ENCODE measurements around the gene CPE.

CPE gene

DNA sequence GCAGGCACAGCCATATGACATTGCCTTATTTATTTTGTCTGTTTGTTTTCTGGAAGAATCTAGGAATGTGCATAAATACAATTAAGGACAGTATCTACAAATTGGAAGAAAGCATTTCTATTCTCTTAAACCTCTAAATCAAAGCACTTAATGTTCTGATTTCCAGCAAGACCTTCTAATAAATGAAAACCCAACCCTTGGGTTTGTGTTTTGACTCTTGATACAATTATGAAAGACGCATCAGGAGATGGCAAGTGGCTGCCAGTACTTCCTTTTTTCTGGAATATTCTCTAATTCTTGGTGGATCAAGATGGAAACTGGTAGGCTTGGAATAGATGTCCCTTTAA lies 437 bp upstream of the CPE start:
- TF ChIP-seq CSDC2 (CRISPR knock-in tag; IDR thresholded peaks at IDR 0.05): no peak
- TF ChIP-seq ARNTL (CRISPR knock-in tag; IDR thresholded peaks at IDR 0.05; ENCODE audit: borderline replicate concordance, low read depth): no peak
- TF ChIP-seq, protein P1, sequence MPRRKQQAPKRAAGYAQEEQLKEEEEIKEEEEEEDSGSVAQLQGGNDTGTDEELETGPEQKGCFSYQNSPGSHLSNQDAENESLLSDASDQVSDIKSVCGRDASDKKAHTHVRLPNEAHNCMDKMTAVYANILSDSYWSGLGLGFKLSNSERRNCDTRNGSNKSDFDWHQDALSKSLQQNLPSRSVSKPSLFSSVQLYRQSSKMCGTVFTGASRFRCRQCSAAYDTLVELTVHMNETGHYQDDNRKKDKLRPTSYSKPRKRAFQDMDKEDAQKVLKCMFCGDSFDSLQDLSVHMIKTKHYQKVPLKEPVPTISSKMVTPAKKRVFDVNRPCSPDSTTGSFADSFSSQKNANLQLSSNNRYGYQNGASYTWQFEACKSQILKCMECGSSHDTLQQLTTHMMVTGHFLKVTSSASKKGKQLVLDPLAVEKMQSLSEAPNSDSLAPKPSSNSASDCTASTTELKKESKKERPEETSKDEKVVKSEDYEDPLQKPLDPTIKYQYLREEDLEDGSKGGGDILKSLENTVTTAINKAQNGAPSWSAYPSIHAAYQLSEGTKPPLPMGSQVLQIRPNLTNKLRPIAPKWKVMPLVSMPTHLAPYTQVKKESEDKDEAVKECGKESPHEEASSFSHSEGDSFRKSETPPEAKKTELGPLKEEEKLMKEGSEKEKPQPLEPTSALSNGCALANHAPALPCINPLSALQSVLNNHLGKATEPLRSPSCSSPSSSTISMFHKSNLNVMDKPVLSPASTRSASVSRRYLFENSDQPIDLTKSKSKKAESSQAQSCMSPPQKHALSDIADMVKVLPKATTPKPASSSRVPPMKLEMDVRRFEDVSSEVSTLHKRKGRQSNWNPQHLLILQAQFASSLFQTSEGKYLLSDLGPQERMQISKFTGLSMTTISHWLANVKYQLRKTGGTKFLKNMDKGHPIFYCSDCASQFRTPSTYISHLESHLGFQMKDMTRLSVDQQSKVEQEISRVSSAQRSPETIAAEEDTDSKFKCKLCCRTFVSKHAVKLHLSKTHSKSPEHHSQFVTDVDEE (CRISPR knock-in tag; IDR thresholded peaks at IDR 0.05): no peak
- TF ChIP-seq ZNF565 (CRISPR knock-in tag; conservative IDR thresholded peaks at IDR 0.05; ENCODE audit: low read depth): no peak
- TF ChIP-seq PPARA (CRISPR knock-in tag; IDR thresholded peaks at IDR 0.05; ENCODE audit: borderline replicate concordance): no peak
- no peak for TF ChIP-seq ZNF8 (CRISPR knock-in tag; IDR thresholded peaks at IDR 0.05)
- no peak for TF ChIP-seq ZFP3 (CRISPR knock-in tag; IDR thresholded peaks at IDR 0.05)
- no peak for TF ChIP-seq GLIS3 (CRISPR knock-in tag; IDR thresholded peaks at IDR 0.05)
- TF ChIP-seq, protein P2, sequence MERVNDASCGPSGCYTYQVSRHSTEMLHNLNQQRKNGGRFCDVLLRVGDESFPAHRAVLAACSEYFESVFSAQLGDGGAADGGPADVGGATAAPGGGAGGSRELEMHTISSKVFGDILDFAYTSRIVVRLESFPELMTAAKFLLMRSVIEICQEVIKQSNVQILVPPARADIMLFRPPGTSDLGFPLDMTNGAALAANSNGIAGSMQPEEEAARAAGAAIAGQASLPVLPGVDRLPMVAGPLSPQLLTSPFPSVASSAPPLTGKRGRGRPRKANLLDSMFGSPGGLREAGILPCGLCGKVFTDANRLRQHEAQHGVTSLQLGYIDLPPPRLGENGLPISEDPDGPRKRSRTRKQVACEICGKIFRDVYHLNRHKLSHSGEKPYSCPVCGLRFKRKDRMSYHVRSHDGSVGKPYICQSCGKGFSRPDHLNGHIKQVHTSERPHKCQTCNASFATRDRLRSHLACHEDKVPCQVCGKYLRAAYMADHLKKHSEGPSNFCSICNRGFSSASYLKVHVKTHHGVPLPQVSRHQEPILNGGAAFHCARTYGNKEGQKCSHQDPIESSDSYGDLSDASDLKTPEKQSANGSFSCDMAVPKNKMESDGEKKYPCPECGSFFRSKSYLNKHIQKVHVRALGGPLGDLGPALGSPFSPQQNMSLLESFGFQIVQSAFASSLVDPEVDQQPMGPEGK (CRISPR knock-in tag; IDR thresholded peaks at IDR 0.05; ENCODE audit: borderline replicate concordance): no peak
- no peak for TF ChIP-seq ZFP30 (CRISPR knock-in tag; IDR thresholded peaks at IDR 0.05)
- TF ChIP-seq TCF4 (CRISPR knock-in tag; IDR thresholded peaks at IDR 0.05; ENCODE audit: borderline replicate concordance): no peak
- TF ChIP-seq TOX (CRISPR knock-in tag; IDR thresholded peaks at IDR 0.05; ENCODE audit: borderline replicate concordance): no peak
- TF ChIP-seq, protein P3, sequence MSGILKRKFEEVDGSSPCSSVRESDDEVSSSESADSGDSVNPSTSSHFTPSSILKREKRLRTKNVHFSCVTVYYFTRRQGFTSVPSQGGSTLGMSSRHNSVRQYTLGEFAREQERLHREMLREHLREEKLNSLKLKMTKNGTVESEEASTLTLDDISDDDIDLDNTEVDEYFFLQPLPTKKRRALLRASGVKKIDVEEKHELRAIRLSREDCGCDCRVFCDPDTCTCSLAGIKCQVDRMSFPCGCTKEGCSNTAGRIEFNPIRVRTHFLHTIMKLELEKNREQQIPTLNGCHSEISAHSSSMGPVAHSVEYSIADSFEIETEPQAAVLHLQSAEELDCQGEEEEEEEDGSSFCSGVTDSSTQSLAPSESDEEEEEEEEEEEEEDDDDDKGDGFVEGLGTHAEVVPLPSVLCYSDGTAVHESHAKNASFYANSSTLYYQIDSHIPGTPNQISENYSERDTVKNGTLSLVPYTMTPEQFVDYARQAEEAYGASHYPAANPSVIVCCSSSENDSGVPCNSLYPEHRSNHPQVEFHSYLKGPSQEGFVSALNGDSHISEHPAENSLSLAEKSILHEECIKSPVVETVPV (CRISPR knock-in tag; IDR thresholded peaks at IDR 0.05): no peak
- TF ChIP-seq ZC3H10 (CRISPR knock-in tag; IDR thresholded peaks at IDR 0.05): no peak
- no peak for ATAC-seq

DNA sequence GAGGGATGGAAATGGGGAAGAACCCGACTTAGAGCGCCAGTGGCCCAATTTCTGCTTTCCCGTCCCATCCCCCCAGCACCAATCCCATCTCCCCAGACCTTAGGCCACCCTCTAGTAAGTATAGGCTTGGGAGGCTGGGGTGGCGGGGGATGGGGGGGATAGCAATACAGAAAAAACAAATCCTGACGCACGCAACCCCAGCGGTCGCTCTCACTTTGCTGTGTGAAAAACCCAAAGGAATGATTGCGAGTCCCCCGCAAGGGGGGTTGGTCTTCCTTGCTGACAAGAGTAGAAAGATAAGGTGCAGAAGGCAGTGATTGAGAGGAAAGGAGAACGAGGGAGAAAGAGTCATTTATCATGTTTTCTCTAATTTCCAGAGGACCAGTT lies 863 bp downstream of the CPE start:
- TF ChIP-seq GLIS3 (CRISPR knock-in tag; IDR thresholded peaks at IDR 0.05) (no peak), ZNF70 (CRISPR knock-in tag; IDR thresholded peaks at IDR 0.05) (no peak), PPARA (CRISPR knock-in tag; IDR thresholded peaks at IDR 0.05; ENCODE audit: borderline replicate concordance) (no peak), ZNF565 (CRISPR knock-in tag; conservative IDR thresholded peaks at IDR 0.05; ENCODE audit: low read depth) (no peak), ISL1 (CRISPR knock-in tag; IDR thresholded peaks at IDR 0.05) (no peak), ZNF8 (CRISPR knock-in tag; IDR thresholded peaks at IDR 0.05) (no peak), OSR1 (CRISPR knock-in tag; IDR thresholded peaks at IDR 0.05) (no peak), RARB (CRISPR knock-in tag; IDR thresholded peaks at IDR 0.05) (no peak), TOX (CRISPR knock-in tag; IDR thresholded peaks at IDR 0.05; ENCODE audit: borderline replicate concordance) (no peak)
- TF ChIP-seq, protein P4, sequence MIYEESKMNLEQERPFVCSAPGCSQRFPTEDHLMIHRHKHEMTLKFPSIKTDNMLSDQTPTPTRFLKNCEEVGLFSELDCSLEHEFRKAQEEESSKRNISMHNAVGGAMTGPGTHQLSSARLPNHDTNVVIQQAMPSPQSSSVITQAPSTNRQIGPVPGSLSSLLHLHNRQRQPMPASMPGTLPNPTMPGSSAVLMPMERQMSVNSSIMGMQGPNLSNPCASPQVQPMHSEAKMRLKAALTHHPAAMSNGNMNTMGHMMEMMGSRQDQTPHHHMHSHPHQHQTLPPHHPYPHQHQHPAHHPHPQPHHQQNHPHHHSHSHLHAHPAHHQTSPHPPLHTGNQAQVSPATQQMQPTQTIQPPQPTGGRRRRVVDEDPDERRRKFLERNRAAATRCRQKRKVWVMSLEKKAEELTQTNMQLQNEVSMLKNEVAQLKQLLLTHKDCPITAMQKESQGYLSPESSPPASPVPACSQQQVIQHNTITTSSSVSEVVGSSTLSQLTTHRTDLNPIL (CRISPR knock-in tag; IDR thresholded peaks at IDR 0.05; ENCODE audit: low read depth): no peak
- TF ChIP-seq, protein P2 (CRISPR knock-in tag; IDR thresholded peaks at IDR 0.05; ENCODE audit: borderline replicate concordance): no peak
- no peak for ATAC-seq

DNA sequence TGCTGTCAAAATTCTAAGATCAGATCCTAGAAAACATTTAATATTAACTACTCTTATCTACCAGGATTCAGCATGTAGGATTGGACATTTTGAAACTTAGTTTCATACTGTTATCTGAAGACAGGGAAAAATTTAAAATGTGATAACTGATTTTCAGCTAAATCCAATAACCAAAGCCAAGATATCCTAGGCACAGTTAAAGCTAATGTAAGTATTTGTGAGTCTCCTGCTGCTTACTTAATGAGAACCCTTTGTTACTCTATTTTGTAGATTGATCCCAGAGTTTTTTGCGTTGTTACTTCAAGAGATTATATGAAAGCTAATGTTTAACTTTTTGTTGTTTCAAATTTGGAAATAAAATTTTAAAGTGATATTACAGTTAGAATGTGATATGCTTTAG lies 2.0 kb downstream of the CPE start:
- no peak for ATAC-seq
- no peak for TF ChIP-seq BACH2 (CRISPR knock-in tag; IDR thresholded peaks at IDR 0.05; ENCODE audit: borderline replicate concordance)
- no peak for TF ChIP-seq ZFP3 (CRISPR knock-in tag; IDR thresholded peaks at IDR 0.05)
- no peak for TF ChIP-seq PPARA (CRISPR knock-in tag; IDR thresholded peaks at IDR 0.05; ENCODE audit: borderline replicate concordance)
- TF ChIP-seq, protein P3 (CRISPR knock-in tag; IDR thresholded peaks at IDR 0.05): no peak
- no peak for TF ChIP-seq ZFP30 (CRISPR knock-in tag; IDR thresholded peaks at IDR 0.05)
- no peak for TF ChIP-seq ZNF565 (CRISPR knock-in tag; conservative IDR thresholded peaks at IDR 0.05; ENCODE audit: low read depth)
- TF ChIP-seq, protein P5, sequence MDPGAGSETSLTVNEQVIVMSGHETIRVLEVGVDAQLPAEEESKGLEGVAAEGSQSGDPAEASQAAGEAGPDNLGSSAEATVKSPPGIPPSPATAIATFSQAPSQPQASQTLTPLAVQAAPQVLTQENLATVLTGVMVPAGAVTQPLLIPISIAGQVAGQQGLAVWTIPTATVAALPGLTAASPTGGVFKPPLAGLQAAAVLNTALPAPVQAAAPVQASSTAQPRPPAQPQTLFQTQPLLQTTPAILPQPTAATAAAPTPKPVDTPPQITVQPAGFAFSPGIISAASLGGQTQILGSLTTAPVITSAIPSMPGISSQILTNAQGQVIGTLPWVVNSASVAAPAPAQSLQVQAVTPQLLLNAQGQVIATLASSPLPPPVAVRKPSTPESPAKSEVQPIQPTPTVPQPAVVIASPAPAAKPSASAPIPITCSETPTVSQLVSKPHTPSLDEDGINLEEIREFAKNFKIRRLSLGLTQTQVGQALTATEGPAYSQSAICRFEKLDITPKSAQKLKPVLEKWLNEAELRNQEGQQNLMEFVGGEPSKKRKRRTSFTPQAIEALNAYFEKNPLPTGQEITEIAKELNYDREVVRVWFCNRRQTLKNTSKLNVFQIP (CRISPR knock-in tag; IDR thresholded peaks at IDR 0.05; ENCODE audit: borderline replicate concordance, low read depth): no peak
- TF ChIP-seq, protein P2 (CRISPR knock-in tag; IDR thresholded peaks at IDR 0.05; ENCODE audit: borderline replicate concordance): no peak
- no peak for TF ChIP-seq SNAI2 (CRISPR knock-in tag; IDR thresholded peaks at IDR 0.05)
- no peak for TF ChIP-seq TOX (CRISPR knock-in tag; IDR thresholded peaks at IDR 0.05; ENCODE audit: borderline replicate concordance)
- TF ChIP-seq OSR1 (CRISPR knock-in tag; IDR thresholded peaks at IDR 0.05): no peak
- TF ChIP-seq ZNF8 (CRISPR knock-in tag; IDR thresholded peaks at IDR 0.05): no peak

All from SK-N-SH treated with all-trans-retinoic acid at 6 μM for 48 hours (cell line).